IMR-90 (cell line): ENCODE results near the gene ATP10A. TPM values are rescaled to one million over a fixed set of nuclear protein-coding genes. Genes with fewer than 3 reads are reported as not detected.

Source experiments
- ATAC-seq: fragments of 200-7000 bp; cut with Tn5 transposase; 2 replicates; pipeline ENCODE4 v1.9.1; 2020; ENCODE audit warnings: low read depth, mild to moderate bottlenecking, moderate library complexity
- BruUV-seq: library from RNA; stranded (reverse); fragments of 400-500 nt; replicated peaks from 2 replicates; lab custom pipeline; 2021; lab: Mats Ljungman, UMichigan
- CTCF ChIA-PET: fragments of 300-600 bp; formaldehyde crosslinking; extraction: SDS; loops from one replicate; lab custom pipeline; 2021; ENCODE audit warnings: antibody characterized with exemption; lab: Yijun Ruan, JAX
- POLR2A ChIA-PET: fragments of 300-600 bp; sonication (Branson Sonifier 250); formaldehyde crosslinking; loops from one replicate; lab custom pipeline; 2022; ENCODE audit warnings: antibody characterized with exemption; ENCODE audit not compliant: unreplicated experiment; lab: Charles Lee
- DNase-seq: peaks from one replicate; pipeline ENCODE4 v3.0.0; 2013
- H2AFZ ChIP-seq: replicated peaks from 2 replicates; pipeline ENCODE3; 2013; ENCODE audit warnings: low read length, mild to moderate bottlenecking; ENCODE audit not compliant: poor library complexity
- H2AK5ac ChIP-seq: 2 replicates; pipeline ENCODE4 v1.6.1; 2013; ENCODE audit warnings: low read depth, low read length, inconsistent platforms
- H2AK9ac ChIP-seq: replicated peaks from 2 replicates; pipeline ENCODE3; 2013; ENCODE audit warnings: mild to moderate bottlenecking, low read depth, low read length, moderate library complexity; ENCODE audit not compliant: poor library complexity
- H2BK120ac ChIP-seq: 2 replicates; pipeline ENCODE4 v1.6.1; 2013; ENCODE audit warnings: low read depth, low read length, inconsistent platforms
- H2BK15ac ChIP-seq: 3 replicates; pipeline ENCODE4 v1.6.1; 2013; ENCODE audit warnings: low read depth, low read length, inconsistent platforms
- H2BK20ac ChIP-seq: 2 replicates; pipeline ENCODE4 v1.6.1; 2013; ENCODE audit warnings: low read depth, mild to moderate bottlenecking, inconsistent platforms, low read length, moderate library complexity
- H2BK5ac ChIP-seq: 2 replicates; pipeline ENCODE4 v1.6.1; 2013; ENCODE audit warnings: mild to moderate bottlenecking, low read depth, low read length, inconsistent platforms; ENCODE audit not compliant: poor library complexity, severe bottlenecking
- H3K14ac ChIP-seq: replicated peaks from 2 replicates; pipeline ENCODE4 v1.6.1; 2013; ENCODE audit warnings: low read depth, low read length, inconsistent platforms
- H3K18ac ChIP-seq: 2 replicates; pipeline ENCODE4 v1.6.1; 2013; ENCODE audit warnings: low read depth, low read length, control low read depth
- H3K23ac ChIP-seq: 2 replicates; pipeline ENCODE4 v1.6.1; 2013; ENCODE audit warnings: low read depth, low read length, inconsistent platforms
- H3K27ac ChIP-seq: 2 replicates; pipeline ENCODE4 v1.5.1; 2013; ENCODE audit warnings: mild to moderate bottlenecking, control low read depth, low read length; ENCODE audit not compliant: insufficient read depth
- H3K27me3 ChIP-seq: 2 replicates; pipeline ENCODE4 v1.6.1; 2013; ENCODE audit warnings: low read length; ENCODE audit not compliant: control insufficient read depth, insufficient read depth
- H3K36me3 ChIP-seq: 2 replicates; pipeline ENCODE4 v1.6.1; 2013; ENCODE audit warnings: low read length, mixed read lengths; ENCODE audit not compliant: control insufficient read depth, insufficient read depth
- H3K4ac ChIP-seq: 2 replicates; pipeline ENCODE4 v1.6.1; 2013; ENCODE audit warnings: low read depth, low read length, inconsistent platforms
- H3K4me1 ChIP-seq: 2 replicates; pipeline ENCODE4 v1.6.1; 2013; ENCODE audit warnings: low read length, mixed read lengths; ENCODE audit not compliant: control insufficient read depth, insufficient read depth
- H3K4me2 ChIP-seq: 2 replicates; pipeline ENCODE4 v1.6.1; 2013; ENCODE audit warnings: low read depth, mild to moderate bottlenecking, control low read depth, low read length, moderate library complexity
- H3K4me3 ChIP-seq: 2 replicates; pipeline ENCODE4 v1.5.1; 2013; ENCODE audit warnings: low read depth, mild to moderate bottlenecking, control low read depth, low read length, moderate library complexity; ENCODE audit not compliant: insufficient read depth
- H3K56ac ChIP-seq: 2 replicates; pipeline ENCODE4 v1.6.1; 2013; ENCODE audit warnings: low read length, inconsistent platforms; ENCODE audit not compliant: insufficient read depth; ENCODE audit errors: extremely low read depth
- H3K79me1 ChIP-seq, 2 experiments: 2 replicates each; pipeline ENCODE4 v1.6.1; 2013; ENCODE audit warnings: low read length in 2 of 2, inconsistent platforms in 1 of 2, low read depth in 1 of 2
- H3K9ac ChIP-seq: 2 replicates; pipeline ENCODE4 v1.6.1; 2013; ENCODE audit warnings: low read depth, low read length, control low read depth
- H3K9me1 ChIP-seq: 2 replicates; pipeline ENCODE4 v1.6.1; 2013; ENCODE audit warnings: low read length, inconsistent platforms; ENCODE audit not compliant: insufficient read depth
- H3K9me3 ChIP-seq: 2 replicates; pipeline ENCODE4 v1.6.1; 2013; ENCODE audit warnings: low read length; ENCODE audit not compliant: control insufficient read depth, insufficient read depth
- H4K20me1 ChIP-seq: 2 replicates; pipeline ENCODE4 v1.6.1; 2013; ENCODE audit warnings: low read length, inconsistent platforms; ENCODE audit not compliant: insufficient read depth
- H4K5ac ChIP-seq: 2 replicates; pipeline ENCODE4 v1.6.1; 2013; ENCODE audit warnings: mild to moderate bottlenecking, low read depth, low read length, control low read depth
- H4K8ac ChIP-seq, 2 experiments: 2 replicates each; pipeline ENCODE4 v1.6.1; 2013; ENCODE audit warnings: low read depth in 2 of 2, low read length in 2 of 2, control low read depth in 1 of 2, inconsistent platforms in 1 of 2
- H4K91ac ChIP-seq: 2 replicates; pipeline ENCODE4 v1.6.1; 2013; ENCODE audit warnings: low read depth, low read length, inconsistent platforms; ENCODE audit not compliant: insufficient read depth
- CEBPB ChIP-seq: IDR thresholded peaks from 2 replicates; pipeline ENCODE4 v1.6.1; 2012; ENCODE audit warnings: low read depth, low read length, improper control_type of control experiment
- FOS ChIP-seq: fragments of 150-350 bp; IDR thresholded peaks from 2 replicates; pipeline ENCODE4 v1.6.1; 2016; ENCODE audit warnings: low read depth, low read length
- MAFK ChIP-seq: IDR thresholded peaks from 2 replicates; pipeline ENCODE4 v1.6.1; 2012; ENCODE audit warnings: low read depth, low read length, improper control_type of control experiment
- MAZ ChIP-seq: IDR thresholded peaks from 2 replicates; pipeline ENCODE4 v1.6.1; 2012; ENCODE audit warnings: low read depth, mild to moderate bottlenecking, low read length, improper control_type of control experiment, moderate library complexity, borderline replicate concordance
- MXI1 ChIP-seq: IDR thresholded peaks from 2 replicates; pipeline ENCODE4 v1.6.1; 2012; ENCODE audit warnings: low read depth, mild to moderate bottlenecking, low read length, moderate library complexity, borderline replicate concordance
- WGBS, 2 experiments: methylation state at CpG; one replicate each; pipeline versions ENCODE4 v1.1.5 to v1.1.7; 2013; ENCODE audit warnings: missing lambda C conversion rate in 2 of 2; ENCODE audit not compliant: insufficient read length in 1 of 2; ENCODE audit errors: extremely low coverage in 2 of 2; 5-methylcytosine and 5-hydroxymethylcytosine counted together
- dilution Hi-C: fragments of 300-500 bp; cut with HindIII; formaldehyde crosslinking; loops from one replicate; pipeline ENCODE4 v1.14.3; 2018; ENCODE audit warnings: low sequenced_read_pairs; ENCODE audit not compliant: unreplicated experiment
- in situ Hi-C: fragments of 300-500 bp; cut with MboI; formaldehyde crosslinking; loops from 3 replicates; pipeline ENCODE4 v1.14.3; 2019; ENCODE audit warnings: low sequenced_read_pairs, inconsistent platforms, mixed read lengths
- intact Hi-C: fragments of 100-400 bp; cut with micrococcal nuclease; formaldehyde crosslinking; loops from 2 replicates; pipeline ENCODE4 v1.10.0; 2022
- polyA plus RNA-seq, 3 experiments: library from polyadenylated mRNA; depleted of rRNA; stranded (reverse); fragments of >200 nt; gene quantifications; 2 replicates each; pipeline ENCODE4 v1.2.3, GENCODE V29; 2012; ENCODE audit warnings: low replicate concordance in 1 of 3
- total RNA-seq: library from RNA; depleted of rRNA; stranded (reverse); fragments of >200 nt; gene quantifications from 2 replicates; pipeline ENCODE4 v1.2.3, GENCODE V29; 2012

Gene ATP10A
- total and polyA plus RNA-seq, 2 of the 4 experiments (the other 2 are of a cell fraction) = 13.8 to 16.0 TPM

- no peak overlapping the region for H2BK15ac ChIP-seq
- H3K27me3 ChIP-seq = no peaks in the 10 kb centered on the region
- H3K36me3 ChIP-seq = peaks cover 9% of the 10 kb centered on the region; the same call in 1 of the 2 replicates
- intact Hi-C loops (no loop called here), in situ Hi-C loops (no loop called here), dilution Hi-C loops (no loop called here)
- H4K5ac ChIP-seq = no peak overlapping the region
- CTCF ChIA-PET = interaction anchor here (1.5 kb wide), 1 partner anchor 10 kb away, joined by 5 read pairs; no protein-coding TSS in a partner anchor
- no peak overlapping the region; the same call in 1 of the 2 replicates for H3K4me2 ChIP-seq
- no TSS peak for BruUV-seq
- no peak overlapping the region for H2AK9ac ChIP-seq
- peaks cover 13% of the 10 kb centered on the region for H3K9me1 ChIP-seq
- DNase-seq (peak; percentile 80), ATAC-seq (peak; percentile 98)
- no peak overlapping the region for H3K56ac ChIP-seq
- H2AFZ ChIP-seq = no peak overlapping the region
- 0 out of 4 replicates have a peak, but pooled peaks cover 0 to 5% of the 10 kb centered on the region in 2 experiments for H3K79me1 ChIP-seq
- peak; percentile 85 for TF ChIP-seq FOS
- TF ChIP-seq CEBPB = 0 out of 2 replicates have a peak, but pooled peaks have one; percentile 3
- no peak for TF ChIP-seq MXI1
- TF ChIP-seq MAFK = no peak
- peak; percentile 78; the same call in 1 of the 2 replicates for TF ChIP-seq MAZ
- H4K20me1 ChIP-seq = no peaks in the 10 kb centered on the region
- no peak overlapping the region for H4K8ac ChIP-seq
- H3K4me3 ChIP-seq = no peak overlapping the region
- POLR2A ChIA-PET = interaction anchor here (0.6 kb wide), 1 partner anchor 146 kb away, joined by 3 read pairs; no protein-coding TSS in a partner anchor
- WGBS, 2 experiments = no CpG with 5 or more reads among the region's 13 CpGs
- no peak overlapping the region for H2BK120ac ChIP-seq
- H3K9ac ChIP-seq = no peak overlapping the region
- no peak overlapping the region for H3K27ac ChIP-seq
- no peak overlapping the region for H4K91ac ChIP-seq
- H2BK5ac ChIP-seq = no peak overlapping the region
- H3K4ac ChIP-seq = no peak overlapping the region
- no peaks in the 10 kb centered on the region for H3K9me3 ChIP-seq
- H3K23ac ChIP-seq = no peak overlapping the region
- H3K18ac ChIP-seq = no peak overlapping the region
- peaks cover 3% of the 10 kb centered on the region for H3K4me1 ChIP-seq
- H2AK5ac ChIP-seq = no peak overlapping the region; the same call in 1 of the 2 replicates
- H2BK20ac ChIP-seq = no peak overlapping the region
- H3K14ac ChIP-seq = peak overlapping the region; percentile 55; the same call in 1 of the 2 replicates
Observed at GRCh38 chr15:25684521-25685431, 178.4 kb downstream of the ATP10A start.
